GM18526 (cell line): ENCODE data around the gene ENTPD7.

ENCODE experiments used
- POLR2A ChIP-seq: IDR thresholded peaks from 3 replicates; pipeline ENCODE4 v1.6.1; 2011; ENCODE audit not compliant: insufficient read length; ENCODE audit errors: extremely low read depth

The ENTPD7 gene, protein sequence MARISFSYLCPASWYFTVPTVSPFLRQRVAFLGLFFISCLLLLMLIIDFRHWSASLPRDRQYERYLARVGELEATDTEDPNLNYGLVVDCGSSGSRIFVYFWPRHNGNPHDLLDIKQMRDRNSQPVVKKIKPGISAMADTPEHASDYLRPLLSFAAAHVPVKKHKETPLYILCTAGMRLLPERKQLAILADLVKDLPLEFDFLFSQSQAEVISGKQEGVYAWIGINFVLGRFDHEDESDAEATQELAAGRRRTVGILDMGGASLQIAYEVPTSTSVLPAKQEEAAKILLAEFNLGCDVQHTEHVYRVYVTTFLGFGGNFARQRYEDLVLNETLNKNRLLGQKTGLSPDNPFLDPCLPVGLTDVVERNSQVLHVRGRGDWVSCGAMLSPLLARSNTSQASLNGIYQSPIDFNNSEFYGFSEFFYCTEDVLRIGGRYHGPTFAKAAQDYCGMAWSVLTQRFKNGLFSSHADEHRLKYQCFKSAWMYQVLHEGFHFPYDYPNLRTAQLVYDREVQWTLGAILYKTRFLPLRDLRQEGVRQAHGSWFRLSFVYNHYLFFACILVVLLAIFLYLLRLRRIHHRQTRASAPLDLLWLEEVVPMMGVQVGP

DNA sequence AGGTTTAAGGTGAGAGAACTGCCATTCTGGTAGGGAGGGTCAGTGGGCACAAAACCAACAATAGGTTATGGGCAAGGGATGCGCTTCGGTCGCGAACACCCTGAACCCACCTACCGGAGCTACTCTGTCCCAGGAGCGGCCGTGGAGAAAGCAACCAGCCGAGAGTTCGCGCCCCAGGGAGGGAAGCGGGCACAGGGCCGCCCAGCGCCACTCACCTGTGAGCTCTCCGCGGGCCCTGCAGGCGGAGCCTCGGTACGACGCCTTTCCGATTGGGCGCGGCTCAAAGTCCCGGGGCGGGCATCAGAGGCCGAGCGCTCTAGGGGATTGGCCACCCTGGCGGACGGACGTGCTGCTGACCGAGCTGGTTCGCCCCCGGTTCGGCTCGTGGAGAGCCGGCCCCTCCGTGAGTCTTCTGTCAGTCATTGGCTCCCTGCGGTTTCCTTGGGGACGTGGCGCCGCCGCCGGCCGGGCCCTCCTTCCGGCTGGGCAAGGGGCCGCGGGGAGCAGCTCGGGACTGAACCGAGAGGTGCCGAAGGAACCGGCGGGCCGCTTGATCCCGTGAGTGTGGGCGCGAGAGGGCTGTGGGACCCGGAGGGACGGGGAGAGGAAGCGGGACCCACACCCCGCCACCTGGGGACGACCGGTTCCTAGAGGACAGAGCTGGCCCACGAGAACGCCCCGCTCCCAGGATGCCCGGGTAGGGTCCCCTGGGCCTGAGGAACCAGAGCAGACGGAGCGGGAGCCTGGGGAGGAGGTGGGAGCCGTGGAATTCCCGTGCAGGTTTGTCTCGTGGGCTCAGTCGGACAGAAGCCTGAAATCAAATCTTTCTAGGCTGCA is at the start of gene ENTPD7:
Gene ENTPD7 (plus strand): TSS at position 479 of the 837 bp plus-strand sequence. CDS start 448 bp downstream, outside the sequence.
- peak; percentile 63 for TF ChIP-seq POLR2A

- TF ChIP-seq POLR2A: no peak
Observed at GRCh38 chr10:99610221-99610620, 49.1 kb upstream of the ENTPD7 start.

- TF ChIP-seq POLR2A: no peak
Observed at GRCh38 chr10:99611326-99611725, 48.0 kb upstream of the ENTPD7 start.

- no peak for TF ChIP-seq POLR2A
Observed at GRCh38 chr10:99612167-99612831, 47.0 kb upstream of the ENTPD7 start.

DNA sequence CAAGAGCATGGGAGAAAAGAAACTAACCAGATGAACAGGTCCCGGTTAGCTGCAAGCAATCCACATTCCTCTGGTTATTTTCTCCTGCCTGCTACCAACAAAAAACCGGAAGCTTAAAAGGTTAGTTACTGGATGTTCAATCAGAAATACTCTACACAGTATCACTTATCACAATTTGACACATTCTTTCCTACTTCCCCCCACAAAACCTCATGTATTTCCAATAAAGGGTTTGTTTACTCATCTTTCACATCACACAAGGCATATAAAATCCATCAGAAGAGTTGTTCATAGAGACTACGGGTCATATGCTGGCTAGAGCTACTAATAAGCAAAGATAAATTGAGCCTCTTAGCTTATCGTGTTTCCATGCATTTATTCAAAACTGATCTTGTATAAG is 43.9 kb upstream of the ENTPD7 start:
- no peak for TF ChIP-seq POLR2A

GRCh38 chr10:99617696-99618095 is 41.6 kb upstream of the ENTPD7 start:
- TF ChIP-seq POLR2A: no peak

- peak; percentile 19 for TF ChIP-seq POLR2A
Observed at GRCh38 chr10:99619090-99619800, 40.1 kb upstream of the ENTPD7 start.

DNA sequence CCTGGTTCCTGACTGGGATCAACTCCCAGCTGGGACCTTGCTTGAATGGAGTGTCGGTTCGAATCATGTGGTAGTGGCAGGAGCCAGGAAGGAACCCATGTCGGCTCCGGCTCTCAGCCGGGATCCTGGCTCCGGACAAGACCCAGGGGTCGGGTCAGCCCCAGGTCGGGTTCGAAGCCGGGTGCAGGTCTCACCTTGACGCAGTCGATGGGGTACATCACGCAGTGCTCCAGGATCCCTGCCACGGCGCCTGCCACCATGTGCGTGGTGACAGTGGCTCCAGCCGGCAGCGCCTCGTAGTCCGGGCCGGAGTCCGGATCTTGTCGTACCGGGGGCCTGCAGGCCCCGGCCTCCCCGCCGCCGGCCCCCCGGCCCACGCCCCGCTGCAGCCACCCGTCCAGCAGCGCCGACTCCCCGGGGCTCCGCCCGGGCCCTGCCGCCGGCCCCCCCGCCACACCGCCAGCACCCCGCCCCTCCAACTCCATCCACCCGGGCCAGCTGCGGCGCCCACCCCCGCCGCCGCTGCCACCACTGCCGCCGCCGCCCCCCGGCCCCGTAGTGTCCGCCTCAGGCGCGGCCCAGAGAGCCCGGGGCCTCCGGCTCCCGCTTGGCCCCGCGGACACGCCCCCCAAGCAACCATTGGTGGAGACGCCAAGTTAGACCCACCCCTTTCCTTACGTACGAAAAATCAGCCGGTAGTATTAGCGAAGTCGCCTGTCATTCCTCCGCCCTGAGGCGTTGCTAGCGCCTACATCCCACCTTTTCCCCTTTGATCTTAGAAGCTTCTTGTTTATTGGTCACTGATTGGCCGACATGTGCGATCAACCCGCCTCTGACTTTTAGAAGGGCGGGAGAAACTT is 39.2 kb upstream of the ENTPD7 start, which contains the start of gene SLC25A28:
Gene SLC25A28 (minus strand): TSS at position 589 of the 860 bp plus-strand sequence. CDS start 104 bp downstream, at position 485.
- TF ChIP-seq POLR2A: no peak

DNA sequence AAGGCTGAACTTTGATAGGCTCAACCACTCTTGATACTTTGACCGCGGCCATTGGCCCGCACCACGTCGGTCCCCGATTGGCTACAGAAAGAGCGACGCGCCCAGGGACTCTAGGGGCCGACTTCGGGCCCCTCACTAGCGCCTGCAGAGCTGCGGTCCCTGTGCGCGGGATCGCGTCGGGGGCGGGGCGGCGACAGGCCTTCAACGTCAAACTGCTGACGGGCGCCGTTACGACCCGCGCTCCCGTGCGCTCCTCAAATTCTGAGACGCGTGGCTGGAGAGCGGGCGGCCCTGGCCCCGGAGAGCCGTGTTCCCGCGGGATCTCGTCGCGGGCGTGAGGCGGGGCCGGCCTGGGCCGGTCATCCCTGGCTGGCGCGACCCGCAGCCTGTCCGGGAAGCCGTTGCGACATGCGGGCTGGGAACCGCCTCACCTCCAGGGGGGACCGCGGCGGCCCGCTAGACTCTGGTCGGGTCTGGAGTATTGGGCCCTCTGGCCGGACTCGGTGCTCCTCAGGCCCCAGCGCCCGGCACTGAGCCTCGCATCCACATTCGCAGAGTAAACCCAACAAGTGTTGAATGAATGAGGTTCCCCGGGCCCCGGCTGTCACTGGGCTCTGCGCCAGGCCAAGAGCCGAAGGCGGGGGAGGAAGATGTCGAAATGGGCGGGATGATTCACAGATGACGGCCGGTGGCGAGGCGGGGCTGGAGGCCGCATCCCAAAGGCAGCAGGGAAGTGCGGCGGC is 38.4 kb upstream of the ENTPD7 start:
- TF ChIP-seq POLR2A: peak; percentile 71

- no peak for TF ChIP-seq POLR2A
Observed at GRCh38 chr10:99621454-99622251, 37.7 kb upstream of the ENTPD7 start.

DNA sequence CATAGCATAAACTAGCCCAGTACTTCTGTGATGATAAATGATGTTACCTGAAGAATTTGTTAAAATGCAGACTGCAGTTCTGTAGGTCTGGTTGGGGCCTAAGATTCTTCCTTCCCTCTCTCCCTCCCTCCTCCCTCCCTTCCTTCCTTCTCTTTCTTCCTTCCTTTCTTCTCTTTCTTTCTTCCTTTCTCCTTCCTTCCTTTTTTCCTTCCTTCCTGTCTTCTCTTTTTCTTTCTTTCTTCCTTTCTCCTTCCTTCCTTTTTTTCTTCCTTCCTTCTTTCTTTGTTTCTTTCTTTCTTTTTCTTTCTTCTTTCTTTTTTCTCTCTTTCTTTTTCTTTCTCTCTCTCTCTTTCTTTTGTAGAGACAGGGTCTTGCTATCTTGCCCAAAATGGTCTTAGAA is 35.4 kb upstream of the ENTPD7 start:
- TF ChIP-seq POLR2A: no peak

DNA sequence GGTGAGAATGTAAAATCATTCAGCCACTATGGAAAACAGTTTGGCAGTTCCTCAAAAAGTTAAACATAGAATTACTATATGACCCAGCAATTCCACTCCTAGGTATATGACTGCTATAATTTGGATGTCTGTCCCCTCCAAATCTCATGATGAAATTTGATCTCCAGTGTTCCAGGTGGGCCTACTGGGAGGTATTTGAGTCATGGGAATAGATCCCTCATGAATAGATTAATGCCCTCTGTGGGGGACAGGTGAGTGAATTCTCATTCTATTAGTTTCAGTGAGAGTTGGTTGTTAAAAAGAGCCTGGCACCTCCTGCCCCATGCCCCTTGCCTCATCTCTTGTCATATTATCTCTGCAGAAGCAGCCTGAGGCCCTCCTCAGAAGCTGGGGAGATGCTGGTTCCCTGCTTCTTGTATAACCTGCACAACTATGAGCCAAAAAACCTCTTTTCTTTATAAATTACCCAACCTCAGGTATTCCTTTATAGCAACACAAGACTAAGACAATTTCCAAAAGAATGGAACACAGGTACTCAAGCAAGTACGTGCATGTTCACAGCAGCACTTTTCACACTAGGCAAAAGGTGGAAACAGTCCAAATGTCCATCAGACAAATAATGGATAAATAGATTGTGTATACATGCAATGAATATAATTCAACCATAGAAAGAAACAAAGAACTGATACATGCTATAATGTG is 30.2 kb upstream of the ENTPD7 start:
- TF ChIP-seq POLR2A: no peak

- no peak for TF ChIP-seq POLR2A
Observed at GRCh38 chr10:99629625-99629978, 29.7 kb upstream of the ENTPD7 start.
